ENCODE measurements around the gene ADAMTS8. TPM values are rescaled to one million over a fixed set of nuclear protein-coding genes. Genes with fewer than 3 reads are reported as not detected.

ADAMTS8 gene
- total RNA-seq, 3 donors from 2014 or later: 0.08 TPM; not detected in 2

Other genes with a start within 250 kb of the ADAMTS8 start
- gene ZBTB44, start 113.7 kb downstream of the ADAMTS8 start, total RNA-seq: 10 to 100 TPM; 31.6 to 32.7 (median 31.6) TPM
- not detected for gene ADAMTS15, start 20.0 kb upstream of the ADAMTS8 start, total RNA-seq